Retina (tissue), 1 donor: Measurements from ENCODE around the gene IQGAP3.
A peak's percentile ranks its signal among the peaks of the same experiment; 100 is the strongest.

Source experiments
- DNase-seq: peaks from one replicate; pipeline ENCODE4 v3.0.0-alpha.2; 2016

The IQGAP3 gene

DNA sequence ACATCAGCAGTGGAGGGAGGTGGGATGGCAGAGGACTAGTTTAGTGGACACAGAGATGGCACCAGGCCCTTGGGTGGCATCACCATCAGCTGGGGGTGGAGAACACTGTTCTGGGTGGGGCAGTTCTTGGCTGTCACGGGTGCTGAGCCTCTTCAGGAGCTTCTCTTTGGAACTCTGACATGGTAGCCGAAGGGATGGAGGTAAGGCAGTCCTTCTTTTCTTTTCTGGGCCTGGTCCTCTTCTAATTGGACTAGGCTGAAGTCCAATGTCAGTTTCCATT is 63.5 kb downstream of the IQGAP3 start:
- no peak for DNase-seq

DNA sequence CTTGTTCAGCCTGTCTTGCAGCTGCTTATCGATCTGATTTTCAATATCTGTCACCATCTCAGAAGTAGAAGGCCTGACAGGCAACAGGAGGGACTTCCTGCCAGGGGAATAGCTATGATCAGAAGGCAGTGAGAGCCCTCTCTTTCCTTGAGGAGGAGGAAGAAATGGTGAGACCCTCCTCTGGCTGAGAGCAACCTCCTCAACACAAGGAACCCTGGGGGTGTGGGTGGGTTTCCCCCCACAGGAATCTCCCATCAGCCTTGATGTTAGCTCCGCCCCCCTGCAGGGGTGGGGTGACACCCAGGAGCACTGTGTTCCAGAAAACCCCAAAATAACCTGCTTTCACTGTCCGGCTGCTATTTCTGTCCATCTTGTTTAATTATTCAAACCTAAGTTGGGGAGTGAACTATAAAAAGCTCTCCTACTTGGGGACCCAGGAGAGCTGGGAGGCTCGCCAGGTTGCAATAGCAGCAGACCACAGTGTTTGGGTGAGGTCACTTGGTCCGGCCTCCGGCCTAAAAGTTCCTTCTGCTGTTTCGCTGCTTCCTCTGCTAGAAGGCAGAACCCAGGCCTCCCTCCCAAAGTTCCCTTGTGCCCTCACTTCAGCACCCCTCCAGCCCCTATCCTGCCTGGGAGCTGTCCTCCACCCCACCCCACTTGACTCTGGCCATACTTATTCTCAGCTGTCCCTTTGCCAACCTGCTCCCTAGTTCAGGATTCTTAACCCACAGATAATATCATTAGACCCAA is 64.0 kb downstream of the IQGAP3 start:
- DNase-seq = no peak

DNA sequence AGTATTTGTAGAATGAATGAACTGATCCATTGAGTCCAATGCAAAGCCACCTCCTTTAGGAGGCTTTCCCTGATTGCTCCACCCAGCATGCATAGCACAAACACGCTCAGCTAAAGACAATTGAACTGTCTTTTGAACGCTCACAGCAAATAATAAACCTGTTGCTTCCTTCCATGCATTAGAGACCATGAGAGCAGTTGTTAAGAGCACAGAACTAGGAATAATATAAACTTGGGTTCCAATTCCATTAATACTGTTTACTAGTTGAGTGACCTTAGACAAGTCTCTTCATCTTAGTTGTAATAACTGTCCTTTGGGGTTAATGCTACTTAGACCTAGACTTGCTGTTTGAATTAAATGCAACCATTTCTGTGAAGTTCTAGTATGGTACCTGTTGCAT is 65.9 kb downstream of the IQGAP3 start:
- no peak for DNase-seq

DNA sequence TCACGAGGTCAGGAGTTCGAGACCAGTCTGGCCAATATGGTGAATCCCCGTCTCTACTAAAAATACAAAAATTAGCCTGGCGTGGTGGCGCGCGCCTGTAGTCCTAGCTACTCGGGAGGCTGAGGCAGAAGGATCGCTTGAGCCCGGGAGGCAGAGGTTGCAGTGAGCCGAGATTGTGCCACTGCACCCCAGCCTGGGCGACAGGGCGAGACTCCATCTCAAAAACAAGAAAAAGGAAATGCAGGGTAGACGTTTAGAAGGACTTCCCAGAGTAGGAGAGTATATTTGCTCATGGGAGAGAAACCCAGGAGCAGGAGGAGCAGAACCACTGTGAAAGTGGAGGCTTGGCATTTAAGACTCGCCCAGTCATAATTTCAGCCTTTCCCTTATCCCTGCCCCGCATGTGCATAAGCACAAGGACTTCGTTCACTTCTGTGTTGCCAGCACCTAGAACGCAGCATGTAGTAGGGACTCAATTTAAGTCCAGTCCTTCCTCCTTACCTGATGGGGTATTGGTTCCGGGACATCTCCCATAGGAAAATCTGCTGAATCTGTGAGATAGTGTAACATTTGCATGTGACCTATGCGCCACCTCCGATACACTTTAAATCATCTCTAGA is 66.6 kb downstream of the IQGAP3 start:
- no peak for DNase-seq

DNA sequence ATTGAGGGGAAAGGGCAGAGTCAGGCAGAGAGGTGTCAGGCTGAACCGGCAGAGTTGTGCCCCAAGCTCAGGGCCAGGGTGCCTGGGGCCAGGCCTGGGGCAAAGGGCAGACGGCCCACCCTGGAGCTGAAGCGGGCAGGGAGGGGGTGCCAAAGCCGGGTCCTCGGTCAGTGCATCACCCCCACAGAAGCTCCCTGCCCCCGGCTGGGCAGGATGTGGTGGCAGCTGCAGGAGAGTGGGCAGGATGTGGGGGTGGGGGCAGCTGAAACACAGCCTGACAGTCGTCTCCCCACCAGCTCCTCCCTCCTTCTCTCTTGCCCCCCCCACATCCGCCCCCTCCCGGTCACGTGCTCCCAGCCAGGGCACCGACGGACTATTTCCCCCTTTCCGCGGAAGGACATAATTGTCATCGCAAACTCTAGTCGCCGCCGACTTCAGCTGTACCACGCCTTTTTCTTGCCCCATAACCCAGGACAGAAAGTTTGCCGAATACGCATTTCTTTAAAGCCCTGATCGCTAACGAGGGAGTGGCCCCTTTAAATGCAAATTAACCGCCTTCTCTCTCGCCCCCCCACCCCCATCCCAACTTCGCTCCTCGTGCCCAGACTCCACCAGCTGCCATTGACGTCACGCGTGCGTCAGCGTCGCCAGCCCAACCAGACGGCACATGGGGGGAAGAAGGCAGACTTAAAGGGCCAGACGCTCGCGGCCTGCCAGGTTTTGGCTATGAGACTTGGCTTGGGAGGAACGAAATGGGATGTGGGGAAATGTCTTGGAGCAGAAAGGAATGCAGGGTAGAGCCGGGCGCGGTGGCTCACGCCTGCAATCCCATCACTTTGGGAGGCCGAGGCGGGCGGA is 67.3 kb downstream of the IQGAP3 start:
- peak; percentile 96 for DNase-seq

DNA sequence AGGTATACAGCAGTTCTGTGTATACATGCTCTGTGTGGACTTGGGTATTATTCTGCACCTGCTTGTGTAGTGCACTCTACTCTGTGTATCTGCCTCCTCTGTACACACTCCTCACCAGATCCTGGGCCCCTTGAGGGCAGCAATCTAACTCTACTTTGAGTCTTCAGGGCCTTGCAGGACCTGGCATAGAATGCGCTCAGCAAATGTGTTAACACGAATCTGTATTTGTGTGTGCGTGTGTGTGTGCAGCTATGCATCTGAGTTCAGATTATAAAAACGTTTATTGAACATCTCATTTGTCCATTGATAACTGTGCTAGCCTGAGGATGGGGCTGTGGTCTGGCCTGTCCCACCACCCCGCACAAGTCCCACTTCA is 67.9 kb downstream of the IQGAP3 start:
- DNase-seq = no peak

DNA sequence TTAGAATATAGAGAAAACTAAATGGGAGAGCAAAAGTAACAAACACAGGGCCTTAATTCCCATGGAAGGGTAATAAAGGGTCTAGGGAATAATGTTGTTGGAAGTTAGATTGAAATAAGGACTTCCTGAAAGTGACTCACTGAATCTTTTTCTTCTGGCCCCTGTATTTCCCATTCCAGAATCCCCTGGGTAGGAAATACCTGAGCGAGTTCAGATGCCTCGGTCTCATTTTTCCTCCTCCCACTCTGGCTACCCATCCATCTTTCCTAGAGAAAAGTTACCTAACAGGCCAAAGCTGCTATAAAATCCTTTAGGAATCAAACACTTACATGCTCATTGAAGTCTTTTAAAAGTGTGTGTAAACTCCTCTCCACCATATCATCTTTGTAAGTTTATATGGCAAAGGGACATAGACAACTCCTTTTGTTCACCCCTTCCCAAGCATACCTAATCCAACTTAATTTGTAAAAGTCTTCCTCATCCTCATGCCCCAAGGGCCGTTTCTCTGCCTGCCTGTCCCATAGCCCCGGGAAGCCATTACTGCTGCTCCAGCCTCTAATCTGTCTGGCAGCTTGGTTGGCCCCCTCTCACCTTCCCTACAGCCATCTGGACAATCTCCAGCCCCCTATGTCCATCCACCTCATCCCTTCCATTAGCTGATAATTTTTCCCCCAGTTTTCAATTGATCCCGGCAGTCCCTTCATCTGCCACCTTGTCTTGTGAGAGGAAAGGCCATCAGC is 68.5 kb downstream of the IQGAP3 start:
- DNase-seq = no peak

DNA sequence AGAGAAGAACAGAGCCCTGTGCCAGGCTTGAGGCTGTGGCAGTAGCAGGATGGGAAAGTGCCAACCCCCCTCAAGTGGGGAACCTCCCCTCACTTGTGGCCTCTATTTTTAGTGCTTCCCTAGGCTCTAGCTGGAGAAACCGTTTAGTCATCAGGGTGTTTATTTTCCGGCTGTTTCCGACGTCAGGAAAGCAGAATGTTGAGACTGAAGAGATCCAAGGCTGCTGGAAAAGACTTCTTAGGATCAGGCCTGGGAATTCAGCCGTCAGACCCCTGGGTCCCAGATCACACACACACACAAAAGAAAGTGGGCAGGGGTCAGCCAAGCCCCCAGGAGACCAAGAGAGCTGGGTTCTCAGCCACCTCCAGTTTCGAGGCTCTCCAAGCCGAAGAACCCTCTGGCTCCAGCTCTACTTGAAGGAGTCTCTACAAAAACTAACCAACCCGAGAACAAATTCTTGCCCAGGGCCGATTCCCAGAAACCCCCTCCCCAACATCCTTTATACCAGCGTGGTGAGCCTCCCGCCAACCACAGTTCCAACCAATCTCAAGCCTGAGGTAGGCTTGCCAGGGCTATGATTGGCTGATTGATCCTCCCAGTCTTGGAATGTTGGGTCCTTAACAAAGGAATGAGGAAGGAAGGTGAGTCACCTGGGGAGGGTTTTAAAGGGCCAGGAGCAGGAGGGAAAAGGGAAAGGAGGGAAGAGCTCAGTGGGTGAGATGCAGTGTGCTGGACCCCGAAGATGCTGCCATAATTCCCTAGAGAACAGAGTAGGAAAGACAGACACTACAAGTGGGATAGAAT is 69.3 kb downstream of the IQGAP3 start:
- no peak for DNase-seq

DNA sequence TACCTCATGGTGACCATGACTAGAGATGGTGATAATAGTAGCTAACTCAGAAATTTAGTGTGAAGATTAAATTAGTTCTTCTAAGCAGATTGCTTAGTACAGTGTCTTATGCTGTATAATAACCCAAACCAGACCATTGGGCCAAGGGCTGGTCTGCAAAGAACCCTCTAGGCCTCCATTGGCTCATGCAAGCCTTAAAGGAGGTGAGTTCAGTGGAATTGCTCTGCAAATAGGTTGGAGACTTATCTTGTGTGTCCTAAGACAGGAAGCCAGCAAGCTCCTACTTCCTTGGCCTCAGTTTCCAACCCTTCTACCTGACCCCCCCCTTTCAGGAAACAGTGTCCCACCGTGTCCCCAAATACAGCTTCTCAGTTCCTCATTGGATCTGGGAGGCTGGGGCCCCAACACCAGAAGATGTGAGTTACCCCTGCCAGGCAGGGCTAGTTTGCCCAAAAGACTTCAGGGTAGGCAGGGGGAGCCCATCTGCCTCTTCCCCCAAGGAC is 69.9 kb downstream of the IQGAP3 start:
- no peak for DNase-seq

DNA sequence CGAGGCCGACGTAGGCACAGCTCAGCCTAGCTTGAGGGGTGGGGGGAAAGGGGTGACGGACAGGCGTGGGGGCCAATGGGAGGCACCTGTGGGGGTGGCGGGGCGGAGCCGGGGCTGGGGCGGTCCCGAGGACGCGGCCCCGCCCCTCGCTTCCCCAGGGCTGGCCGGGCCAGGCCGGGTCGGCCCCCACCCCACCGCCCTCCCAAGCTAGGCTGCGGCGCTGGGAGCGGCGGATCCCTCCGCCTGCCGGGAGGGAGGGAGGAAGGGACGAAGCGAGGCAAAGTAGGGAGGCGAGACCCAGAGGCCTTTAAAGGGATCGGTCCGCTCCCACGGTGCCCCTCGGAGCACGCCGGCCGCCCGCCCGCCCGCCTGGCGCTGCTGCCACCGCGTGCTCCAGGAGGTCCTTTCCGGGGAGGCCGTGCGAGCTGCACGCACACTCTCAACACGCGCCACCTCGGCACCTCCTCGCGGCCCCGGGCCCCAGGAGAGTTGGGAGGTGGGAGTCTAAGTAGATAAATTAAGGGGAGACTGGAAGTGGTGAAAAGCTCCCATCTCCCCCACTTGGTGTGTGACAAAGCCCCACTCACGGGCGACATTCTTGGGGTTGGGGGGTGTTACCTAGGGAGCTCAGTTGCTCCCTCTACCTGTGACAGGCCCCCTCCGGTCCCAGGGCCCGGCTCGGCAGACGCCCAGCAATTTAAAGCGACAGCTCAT is 71.4 kb downstream of the IQGAP3 start:
- DNase-seq = peak; percentile 97

DNA sequence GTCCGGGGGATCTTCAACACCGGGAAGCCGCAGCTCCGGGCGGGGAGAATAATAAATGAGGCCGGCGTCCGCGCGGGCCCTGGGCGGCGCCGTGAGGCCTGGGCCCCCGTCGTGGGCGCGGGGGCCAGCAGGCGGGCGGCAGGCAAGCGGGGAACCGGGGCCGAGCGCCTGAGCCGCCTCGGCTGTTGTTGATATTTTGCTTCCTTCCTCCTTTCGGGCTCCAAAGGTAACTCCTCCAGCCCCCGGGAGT is 71.9 kb downstream of the IQGAP3 start, which contains the start of gene MEF2D:
Gene MEF2D (minus strand): TSS at position 233 of the 250 bp plus-strand sequence. CDS start 17,483 bp downstream, outside the sequence.
- peak; percentile 79 for DNase-seq

DNA sequence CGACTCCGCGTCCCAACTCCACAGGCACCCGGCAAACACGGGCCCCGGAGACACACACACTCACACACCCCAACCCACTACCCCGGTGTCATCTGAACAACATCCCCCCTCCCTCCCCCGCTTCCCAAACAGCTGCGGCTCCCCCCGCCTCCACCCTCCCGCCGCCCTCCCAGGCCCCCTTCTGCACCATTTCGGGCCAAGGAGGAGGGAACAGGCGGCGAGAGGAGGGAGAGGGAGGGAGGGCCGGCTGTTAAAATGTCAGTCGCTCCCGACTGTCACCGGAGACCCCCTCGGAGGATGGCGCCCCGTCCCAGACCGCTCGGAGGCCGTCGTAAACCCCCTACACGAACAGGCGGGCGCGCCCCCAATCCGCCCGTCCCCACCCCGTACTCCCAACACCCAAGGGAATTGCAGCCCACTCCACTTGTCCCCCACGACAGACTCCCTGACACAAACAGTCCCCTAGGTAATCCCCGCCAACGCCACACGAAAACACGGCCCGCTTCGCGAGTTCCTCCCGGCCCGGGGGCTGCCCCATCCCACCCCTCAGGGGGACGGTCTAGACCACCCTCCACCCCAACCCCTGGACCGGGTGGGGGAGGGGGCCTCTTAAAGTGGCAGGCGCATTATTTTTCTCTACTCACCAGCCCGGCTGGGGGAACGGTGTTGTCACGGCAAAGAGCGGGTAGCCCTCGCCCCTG is 72.4 kb downstream of the IQGAP3 start:
- DNase-seq = peak; percentile 76

DNA sequence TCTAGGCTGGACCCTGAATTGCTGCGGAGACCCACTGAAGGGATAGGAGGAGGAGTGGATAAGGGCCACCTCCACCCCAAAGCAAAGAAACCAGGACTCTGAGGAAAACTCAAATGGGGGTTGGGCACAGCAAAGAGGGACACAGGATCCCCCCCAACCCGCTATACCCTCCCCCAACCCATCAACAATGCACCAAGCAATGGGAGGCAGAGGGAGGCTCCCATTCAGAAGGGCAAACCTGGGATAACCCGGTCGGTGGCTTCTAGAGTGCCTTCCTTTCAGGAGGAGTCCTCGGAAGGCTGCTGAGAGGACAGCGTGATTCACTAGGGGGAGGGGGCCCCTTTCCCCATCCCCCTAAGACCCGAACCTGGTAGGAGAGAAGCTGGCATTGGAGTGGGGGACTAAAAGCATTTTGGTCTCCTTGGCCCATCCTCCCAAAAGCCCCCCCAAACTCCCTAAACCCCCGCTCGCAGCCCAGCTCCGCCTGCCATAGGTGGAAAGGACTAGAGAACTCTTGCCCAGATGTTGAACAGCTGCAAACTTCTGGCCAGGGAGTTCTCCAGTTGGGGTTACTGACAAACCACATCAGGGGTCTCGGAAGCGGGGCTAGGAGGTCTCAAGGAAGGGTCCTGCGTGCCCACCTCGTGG is 73.0 kb downstream of the IQGAP3 start:
- no peak for DNase-seq

DNA sequence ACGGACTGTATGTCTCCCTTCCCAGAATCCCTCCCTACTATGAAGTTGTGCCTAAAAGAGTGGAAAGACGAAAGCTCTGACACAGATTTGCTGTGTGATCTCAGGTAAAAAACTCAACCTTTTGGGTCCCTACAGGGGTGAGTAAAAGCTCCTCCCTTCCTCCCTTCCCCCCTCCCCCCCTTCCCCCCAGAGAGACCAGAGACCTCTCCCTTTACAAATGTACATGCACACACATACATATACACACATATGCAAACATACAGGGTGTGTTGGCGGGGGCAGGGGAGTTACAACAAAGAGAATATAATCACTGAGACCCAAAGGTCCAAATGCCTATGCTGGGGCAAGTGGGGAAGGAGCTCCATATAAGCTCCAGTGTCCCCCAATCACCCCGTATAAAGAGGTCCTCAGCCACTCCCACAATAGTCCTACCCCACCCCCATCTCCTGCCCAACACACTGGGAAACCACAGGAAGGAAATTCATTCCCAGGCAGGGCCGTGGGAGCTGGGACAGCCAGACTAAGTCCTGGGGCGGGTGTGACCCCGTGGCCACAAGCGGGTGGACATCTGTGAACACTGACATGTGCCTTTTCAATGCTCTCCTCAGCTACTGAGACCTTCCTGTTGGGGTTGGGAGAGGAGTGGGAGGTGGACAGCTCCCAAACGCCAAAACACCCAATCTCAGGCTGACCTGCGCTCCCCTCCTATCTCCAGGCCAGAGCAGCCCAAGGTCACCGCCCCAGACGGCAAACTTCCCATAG is 73.8 kb downstream of the IQGAP3 start:
- peak; percentile 21 for DNase-seq

DNA sequence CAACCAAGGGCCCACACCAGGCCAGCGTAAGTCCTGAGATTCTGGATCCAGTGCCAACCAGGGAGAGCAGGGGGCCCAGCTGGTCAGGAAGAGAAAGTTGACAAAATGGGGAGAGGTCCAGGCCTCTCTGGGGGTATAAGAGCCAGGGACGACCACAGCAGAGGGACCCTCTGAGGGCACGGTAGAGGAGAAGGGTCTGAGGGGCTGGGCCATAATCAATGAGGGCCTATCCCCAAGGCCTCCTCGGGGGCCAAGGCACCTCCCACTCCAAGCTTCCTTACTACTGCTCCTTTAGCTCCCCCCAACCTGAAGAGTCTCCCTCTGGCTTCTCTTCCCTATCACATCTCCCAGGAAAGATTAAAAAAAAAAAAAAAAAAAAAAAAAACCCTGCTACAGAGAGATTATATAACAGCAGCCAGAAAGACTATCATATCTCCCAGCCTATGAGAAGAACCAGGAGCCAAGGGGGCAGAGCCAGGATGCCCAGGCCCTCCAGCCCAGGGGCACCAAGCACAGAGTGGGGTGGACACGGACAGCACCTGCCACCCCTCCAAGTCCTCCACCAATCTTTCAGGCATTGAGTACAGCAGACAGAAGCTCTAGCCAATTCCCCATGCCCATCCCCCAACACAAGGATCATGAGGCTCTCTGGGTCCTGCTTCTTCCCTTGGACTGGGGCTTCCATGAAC is 74.5 kb downstream of the IQGAP3 start:
- DNase-seq = no peak

DNA sequence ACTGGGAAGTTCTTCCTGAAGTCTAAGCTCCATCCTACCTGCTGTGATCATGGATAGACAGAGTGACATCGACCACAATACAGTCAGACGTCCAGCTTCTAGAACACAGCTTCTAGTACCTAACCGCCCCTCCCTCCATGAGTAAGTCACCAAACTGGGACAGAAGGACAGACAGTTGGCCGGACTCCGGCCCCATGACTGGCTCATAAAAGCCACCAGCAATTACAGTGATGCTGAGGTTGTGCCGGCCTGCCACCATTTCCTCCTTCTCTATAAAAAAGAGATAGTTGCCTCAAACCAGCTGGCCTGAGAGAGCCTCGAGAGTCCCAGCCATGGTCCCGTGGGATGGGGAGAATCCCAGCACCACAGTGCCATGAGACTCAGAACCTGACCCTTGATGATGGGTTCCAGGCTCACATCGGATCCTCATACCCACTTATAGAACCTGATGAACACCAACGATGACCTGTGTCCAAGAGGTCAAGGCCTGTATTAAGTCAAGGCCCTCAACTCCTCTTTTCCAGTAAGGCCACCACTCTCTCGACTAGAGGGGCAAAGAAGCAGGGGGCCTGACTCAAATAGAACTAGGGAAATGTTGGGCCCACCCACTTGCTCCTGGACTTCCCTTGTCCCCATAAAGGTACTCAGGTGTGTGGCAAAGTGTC is 75.2 kb downstream of the IQGAP3 start:
- no peak for DNase-seq

DNA sequence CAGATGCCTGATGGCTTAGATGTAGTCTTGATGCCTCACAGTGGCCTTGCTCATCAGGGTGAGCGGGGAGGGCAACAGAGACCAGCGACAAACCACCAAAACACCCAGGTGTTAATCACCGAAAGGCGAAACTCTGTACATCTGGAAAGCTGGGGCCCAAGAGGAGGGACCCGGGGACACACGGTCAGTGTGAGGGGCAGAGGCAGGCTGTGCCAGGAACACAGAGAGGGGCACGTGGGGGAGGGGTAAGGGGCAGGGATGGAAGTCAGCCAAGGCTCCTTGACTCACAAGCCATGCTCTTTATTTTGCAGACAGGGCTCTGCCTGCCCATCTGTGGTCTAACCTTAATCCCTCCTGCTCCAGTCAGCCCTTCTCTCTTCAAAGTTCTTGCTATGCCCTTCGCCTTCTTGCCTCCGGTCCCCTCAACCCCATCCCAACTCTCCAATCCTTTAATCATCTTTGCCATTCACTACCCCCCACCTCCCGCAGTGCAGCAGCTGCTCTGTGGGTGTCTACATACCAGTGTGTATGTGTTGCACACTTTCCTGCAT is 76.1 kb downstream of the IQGAP3 start:
- no peak for DNase-seq
